Measurements from ENCODE around the gene CCL5.
"Not testable (repeated sequence)": the region's sequence is repeated elsewhere in the genome, so short reads cannot be mapped to it uniquely, and the experiment has no call there.

Gene CCL5

GRCh38 chr17:35898283-35899070, 18.3 kb upstream of the CCL5 start:
- peak; percentile 13 to 35 for DNase-seq

- DNase-seq = not testable (repeated sequence)
These were observed 17.6 kb upstream of the CCL5 start for GRCh38 chr17:35897772-35898171.

DNA sequence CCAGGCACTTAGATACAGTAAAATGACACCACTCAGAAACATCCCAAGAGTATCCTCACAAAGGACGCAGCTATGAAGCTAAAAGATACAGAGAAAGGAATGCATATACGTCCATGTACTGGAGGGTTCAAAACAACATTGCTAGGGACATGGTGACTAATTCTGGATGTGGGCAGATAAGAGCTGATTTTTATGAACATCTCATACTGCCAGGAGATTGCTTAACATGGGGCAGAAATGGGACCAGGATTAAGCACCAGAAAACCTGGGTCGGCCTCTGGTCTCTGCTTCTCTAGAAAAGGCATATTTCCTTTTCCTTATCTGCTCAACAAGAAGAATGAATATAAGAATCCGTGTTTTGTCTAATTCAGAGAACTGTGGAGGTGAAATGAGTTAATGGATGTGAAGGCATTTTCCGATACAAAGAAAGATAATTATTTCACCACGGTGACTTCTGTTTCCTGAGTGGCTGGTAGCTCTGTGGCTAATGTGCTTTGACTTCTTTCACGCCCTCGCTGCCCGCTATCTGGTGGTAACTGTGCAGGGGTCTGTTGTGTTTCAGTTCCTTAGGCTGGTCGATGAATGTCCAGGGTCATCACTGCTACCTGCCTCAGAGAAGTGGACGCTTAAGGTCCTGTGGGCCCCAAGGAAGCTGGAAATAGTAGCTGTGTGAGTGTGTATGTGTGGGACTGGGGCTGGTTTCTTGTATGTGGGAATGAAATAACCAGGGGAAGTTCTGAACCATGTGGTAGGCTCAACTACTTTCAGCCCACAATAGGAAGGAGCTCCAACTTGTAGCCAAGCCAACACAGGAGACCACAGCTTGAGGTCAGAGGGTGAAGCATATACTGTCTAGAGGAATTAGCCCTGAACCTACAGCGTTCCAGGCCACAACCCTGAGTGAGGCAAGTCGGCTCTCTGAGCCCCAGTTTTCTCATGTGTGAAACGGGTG, 15.8 kb upstream of the CCL5 start:
- DNase-seq = peak; percentile 50 to 56

DNA sequence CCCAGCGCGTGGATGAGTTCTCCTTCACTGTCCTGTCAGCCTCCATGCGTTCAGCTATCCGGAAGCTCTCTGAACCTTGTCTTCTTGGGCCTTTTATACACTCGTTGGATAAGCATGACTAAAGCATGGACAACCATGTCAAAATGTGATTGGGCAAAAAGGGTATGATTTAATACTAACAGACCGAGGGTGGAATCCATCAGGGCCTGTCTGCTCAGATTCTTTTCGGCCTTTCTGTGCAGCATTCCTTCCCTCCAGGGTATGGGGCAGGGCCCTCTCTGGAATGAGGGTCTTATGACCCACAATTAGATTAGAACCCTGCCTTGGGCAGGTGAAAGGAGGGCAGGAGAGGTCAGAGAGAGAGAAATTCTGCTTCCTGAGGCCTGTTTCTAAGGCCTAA, 14.0 kb upstream of the CCL5 start:
- no peak for DNase-seq

GRCh38 chr17:35893751-35894150, 13.6 kb upstream of the CCL5 start:
- no peak for DNase-seq

- DNase-seq = peak; percentile 37 to 48
These were observed 12.2 kb upstream of the CCL5 start for GRCh38 chr17:35892091-35893035.

DNA sequence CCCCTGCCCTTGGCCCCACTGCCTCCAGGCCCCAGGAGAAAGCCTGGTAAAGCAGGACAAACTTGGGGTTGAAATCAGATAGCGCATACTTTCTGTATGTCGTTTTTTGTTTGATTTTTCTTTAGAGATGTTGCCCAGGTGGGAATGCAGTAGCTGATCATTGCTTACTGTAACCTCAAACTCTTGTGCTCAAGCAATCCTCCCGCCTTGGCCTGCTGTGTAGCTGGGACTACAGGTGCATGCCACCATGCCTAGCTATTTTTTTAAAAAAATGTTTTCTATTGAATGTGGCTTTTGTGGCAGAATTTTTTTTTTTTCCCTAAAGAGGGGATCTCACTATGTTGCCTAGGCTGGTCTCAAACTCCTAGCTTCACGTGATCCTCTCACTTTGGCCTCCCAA, 11.1 kb upstream of the CCL5 start:
- DNase-seq = no peak

- DNase-seq = peak; percentile 67 to 75
These were observed 10.6 kb upstream of the CCL5 start for GRCh38 chr17:35890774-35891155.

GRCh38 chr17:35889818-35890773, 9.9 kb upstream of the CCL5 start:
- no peak for DNase-seq

DNA sequence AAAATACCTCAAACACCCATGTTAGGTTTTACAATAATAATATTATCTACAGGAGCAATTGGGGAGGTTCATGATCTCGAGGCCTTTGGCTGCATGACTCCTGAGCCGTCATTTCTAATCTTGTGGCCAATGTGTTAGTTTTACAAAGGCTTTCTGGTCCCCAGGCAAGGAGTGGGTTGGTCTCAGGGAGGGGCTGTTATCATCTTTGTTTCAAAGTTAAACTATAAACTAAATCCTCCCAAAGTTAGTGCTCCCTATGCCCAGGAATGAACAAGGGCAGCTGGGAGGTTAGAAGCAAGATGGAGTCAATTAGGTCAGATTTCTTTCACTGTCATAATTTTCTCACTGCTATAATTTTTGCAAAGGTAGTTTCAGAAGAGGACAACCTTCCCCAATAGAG, 9.1 kb upstream of the CCL5 start:
- peak in 1 of 2 donors; percentile 50 for DNase-seq

GRCh38 chr17:35878361-35878760, 1.8 kb downstream of the CCL5 start:
- DNase-seq = no peak

- no peak for DNase-seq
These were observed 2.7 kb downstream of the CCL5 start for GRCh38 chr17:35877345-35878029.

DNA sequence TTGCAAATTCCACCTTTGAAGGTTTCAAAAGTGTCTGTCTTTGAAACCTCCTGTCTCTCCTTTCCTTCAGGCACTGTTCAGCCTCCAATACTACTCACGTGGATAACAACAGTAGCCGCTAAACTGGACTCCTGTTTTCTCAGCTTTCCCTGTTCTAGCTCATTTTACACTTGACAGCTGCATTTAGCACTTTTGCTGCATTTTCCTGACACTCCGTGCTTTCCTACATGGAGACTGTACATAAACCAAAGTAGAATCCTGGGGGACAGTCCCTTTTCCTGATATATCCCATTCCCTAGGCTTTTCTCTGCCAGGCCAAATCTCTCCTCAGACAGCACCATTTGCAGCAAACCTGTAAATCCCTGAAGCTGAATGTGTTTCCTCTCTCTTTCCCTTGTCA, 3.6 kb downstream of the CCL5 start:
- DNase-seq = no peak

DNA sequence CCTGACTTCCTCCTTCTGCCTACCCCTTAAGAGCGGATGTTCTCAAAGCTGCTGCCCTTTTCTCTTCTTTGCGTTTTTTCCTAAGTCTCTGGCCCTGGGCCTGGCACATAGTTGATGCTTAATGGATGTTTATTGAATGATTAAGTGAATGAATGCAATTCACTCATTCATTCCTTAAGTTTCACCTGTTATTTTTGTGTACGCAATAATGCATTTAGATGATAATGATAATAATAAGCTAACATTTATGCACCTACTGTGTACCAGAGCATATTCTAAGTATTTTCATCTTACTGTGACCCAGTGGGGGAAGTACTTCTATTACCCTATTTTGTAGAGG, 4.4 kb downstream of the CCL5 start:
- no peak for DNase-seq

DNA sequence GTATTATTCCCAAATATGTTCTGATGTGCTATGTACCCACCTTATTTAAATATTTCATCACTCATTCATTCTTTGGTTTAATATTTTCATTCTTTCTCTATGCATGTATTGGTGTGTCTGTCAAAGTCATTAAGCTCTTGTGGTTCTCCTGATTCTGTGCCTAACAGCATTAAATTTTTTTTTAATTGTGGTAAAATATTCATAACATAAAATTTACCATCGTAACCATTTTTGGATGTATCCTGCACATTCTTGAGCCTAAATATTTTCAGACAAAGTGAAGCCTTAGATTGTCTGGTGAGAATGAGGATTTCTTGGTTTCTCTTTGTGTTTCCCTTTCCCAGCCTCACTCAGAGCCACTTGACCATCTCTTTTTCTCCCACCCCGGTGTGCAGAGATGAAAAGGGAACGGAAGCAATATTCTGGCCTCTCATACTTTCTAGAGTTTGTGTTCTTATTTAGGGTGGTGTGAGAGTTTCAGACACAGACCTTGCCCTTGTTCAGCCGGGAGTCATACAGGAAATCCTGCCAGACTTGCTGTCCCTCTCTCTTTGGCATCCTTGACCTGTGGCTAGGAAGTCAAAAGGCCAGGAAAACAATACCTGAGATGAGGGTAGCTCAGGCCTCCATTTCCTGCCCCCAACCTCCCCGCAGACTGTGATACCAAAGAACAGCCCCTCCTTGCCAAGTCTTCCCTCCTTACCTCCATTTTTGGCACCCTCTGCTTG, 4.9 kb downstream of the CCL5 start:
- DNase-seq = peak in 1 of 2 donors; percentile 7

GRCh38 chr17:35872196-35872980, 7.8 kb downstream of the CCL5 start:
- no peak for DNase-seq

DNA sequence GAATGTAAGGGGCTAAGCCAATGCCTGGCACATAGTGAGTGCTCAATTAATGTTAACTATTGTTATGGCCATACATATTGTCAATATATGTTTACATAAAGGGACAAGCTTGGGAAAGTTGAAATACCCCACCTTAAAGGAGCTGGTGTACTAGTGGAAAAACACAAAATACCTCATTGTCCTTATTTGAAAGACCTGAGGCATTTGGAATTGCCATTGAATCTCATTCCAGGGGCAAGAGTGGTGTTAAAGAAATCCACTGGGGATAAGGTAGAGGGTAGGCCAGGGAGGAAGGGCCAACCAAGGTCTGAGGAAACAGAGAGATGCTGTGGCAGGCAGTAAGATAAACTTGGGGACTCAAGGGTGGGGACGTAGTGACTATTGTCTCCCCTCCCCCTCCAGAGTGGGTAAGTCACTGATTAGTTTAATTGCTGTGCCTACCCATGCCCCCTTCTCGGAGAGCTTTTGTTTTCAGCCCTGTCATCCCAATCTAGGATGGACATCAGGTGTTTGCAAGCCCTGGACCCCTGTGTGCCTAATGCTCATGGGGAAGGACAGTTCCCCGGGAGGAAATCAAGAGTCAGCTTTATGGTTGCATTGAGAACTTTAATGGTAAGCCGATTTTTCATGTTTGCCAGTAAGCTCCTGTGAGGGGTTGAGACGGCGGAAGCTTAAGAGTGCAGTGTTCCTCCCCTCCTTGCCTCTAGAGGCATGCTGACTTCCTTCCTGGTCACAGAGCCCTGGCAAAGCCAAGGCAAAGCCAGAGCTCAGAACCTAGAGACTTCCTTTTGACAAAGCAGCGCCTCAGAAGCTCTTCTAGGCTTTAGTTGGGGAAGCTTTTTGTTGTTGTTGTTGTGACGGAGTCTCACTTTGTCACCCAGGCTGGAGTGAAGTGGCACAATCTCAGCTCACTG, 9.0 kb downstream of the CCL5 start:
- DNase-seq = peak in 1 of 2 donors; percentile 37

DNA sequence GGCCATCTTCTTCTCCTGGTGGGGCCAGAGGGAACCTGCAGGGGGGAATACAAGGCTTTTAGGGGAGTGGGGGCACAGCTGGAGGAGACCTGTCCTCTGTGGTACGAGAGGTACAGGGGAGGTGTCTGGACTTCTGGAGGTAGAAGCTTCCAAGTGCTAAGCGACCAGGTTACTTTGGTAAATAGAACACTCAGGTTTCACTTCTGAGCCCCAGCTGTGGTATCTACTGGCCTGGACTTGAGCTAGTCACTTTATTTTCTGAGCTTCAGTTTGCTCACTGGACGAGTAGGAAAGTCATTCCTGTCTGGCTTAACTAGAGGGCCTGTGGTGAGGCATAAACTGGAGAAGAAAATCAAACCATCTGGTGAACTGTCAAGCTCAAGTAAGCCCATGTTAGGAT, 11.4 kb downstream of the CCL5 start, which contains the start of gene HEATR9:
Gene HEATR9, minus strand, starts transcription at position 155 of the 400 bp plus-strand sequence. Its CDS starts 149 bp downstream, at position 6.
- DNase-seq = no peak

Measured in CD4-positive, alpha-beta T cell treated with Interleukin-1 beta for 1 hour (primary cell).